T-helper 1 cell treated with Interleukin-12 subunit alpha and Interleukin-12 subunit beta and Interleukin-4 antibody, amounts not matched to agents 30 μg/mL and 1 μg/mL, for 36 hours (primary cell): ENCODE measurements around the gene SNCB.
A peak's percentile ranks its signal among the peaks of the same experiment; 100 is the strongest.

Source experiments
- H3K27ac Mint-ChIP-seq: one replicate; pipeline ENCODE4 v1.8.0; 2021; ENCODE audit warnings: mild to moderate bottlenecking, mixed read lengths
- H3K27me3 Mint-ChIP-seq: one replicate; pipeline ENCODE4 v1.8.0; 2021; ENCODE audit warnings: low read depth, mixed read lengths
- H3K36me3 Mint-ChIP-seq: one replicate; pipeline ENCODE4 v1.8.0; 2021; ENCODE audit warnings: low read depth, mixed read lengths
- H3K4me1 Mint-ChIP-seq: one replicate; pipeline ENCODE4 v1.8.0; 2021; ENCODE audit warnings: low read depth, mixed read lengths
- H3K4me3 Mint-ChIP-seq: one replicate; pipeline ENCODE4 v1.8.0; 2021; ENCODE audit warnings: mild to moderate bottlenecking, moderate library complexity, mixed read lengths
- H3K9me3 Mint-ChIP-seq: one replicate; pipeline ENCODE4 v1.8.0; 2021; ENCODE audit warnings: mixed read lengths

The SNCB gene

DNA sequence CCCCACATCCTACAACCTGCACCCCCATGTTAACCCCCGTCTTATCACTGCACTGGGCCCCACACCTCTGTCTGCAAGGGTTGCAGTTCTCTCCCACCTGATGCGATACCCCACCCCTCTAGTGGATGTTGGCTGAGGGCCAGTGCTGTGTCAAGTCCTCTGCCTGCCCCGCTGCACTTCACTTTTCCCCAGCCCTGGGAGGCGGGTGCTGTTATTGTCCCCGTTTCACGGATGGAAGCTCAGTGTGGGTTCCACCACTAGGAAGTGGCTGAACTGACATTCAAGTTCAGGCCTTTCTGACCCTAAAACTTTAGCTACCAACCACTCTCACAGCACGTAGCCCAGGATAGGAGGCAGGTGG, 3.5 kb downstream of the SNCB start:
- Mint-ChIP-seq H3K4me1 (peaks cover 8% of the 10 kb centered on the region), H3K27ac (no peak overlapping the region), H3K4me3 (no peak overlapping the region), H3K36me3 (no peaks in the 10 kb centered on the region), H3K27me3 (peaks cover 75% of the 10 kb centered on the region), H3K9me3 (no peaks in the 10 kb centered on the region)

DNA sequence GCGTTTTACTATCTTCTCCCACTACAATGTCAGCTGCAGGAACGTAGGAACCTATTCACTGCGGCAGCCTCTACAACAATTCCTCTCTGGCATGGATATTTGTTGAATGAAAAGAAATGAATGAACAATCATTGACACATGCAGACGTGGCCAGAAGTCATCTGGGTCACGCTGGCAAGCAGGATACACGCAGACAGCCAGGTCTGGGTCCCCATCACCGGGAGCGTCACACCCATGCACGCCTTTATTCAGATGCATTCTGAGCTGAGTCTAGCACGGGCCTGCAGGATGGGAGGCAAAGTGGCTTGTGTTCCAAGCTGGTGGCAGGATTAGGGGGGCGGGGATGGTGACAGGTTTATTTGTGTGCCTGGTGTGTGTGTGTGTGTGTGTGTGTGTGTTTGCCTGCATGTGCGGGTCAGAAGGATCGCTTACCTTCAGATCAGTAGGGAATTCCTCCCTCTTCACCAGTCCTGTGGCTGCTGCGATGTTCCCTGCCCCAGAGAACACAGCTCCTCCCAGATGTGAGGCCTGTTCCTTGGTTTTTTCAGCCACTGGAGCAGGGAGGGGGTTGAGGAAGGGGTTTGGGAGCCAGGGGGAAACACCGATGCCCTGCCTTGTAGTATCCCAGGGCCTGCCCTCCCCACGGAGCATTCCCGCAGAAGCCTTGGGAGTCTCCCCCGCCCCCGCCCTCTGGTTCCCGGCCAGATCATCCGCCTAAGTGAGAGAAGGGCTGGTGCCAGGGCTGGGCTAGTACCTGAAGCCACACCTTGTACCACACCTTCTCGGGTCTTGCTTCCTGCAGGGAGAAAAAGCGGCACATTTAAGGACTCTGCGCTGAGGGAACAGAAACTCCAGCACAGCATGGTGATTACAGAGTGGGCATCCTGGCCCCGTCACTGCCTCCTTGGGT, 4.1 kb downstream of the SNCB start:
- peaks cover 8% of the 10 kb centered on the region for H3K4me1 Mint-ChIP-seq
- peaks cover 72% of the 10 kb centered on the region for H3K27me3 Mint-ChIP-seq
- H3K36me3 Mint-ChIP-seq: no peaks in the 10 kb centered on the region
- H3K4me3 Mint-ChIP-seq: no peak overlapping the region
- no peak overlapping the region for H3K27ac Mint-ChIP-seq
- H3K9me3 Mint-ChIP-seq: no peaks in the 10 kb centered on the region

DNA sequence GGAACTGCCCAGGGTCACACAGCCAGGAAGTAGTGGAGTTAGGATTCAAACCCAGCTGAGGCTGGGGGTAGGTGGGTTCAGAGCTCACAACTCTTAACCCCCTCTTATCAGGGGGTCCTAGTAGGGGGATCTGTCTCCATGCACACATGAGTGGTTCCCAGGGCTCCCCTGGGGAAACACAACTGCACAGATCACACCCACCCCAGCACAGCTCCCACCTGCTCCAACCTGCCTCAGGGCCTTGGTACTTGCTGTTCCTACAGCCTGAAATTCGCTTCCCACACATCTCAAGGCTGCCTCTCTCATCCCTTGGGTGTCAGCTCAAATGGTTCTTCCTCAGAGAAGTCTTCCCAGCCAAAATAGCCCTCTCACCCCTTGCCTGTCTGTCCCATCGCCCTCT, 4.8 kb downstream of the SNCB start:
- no peaks in the 10 kb centered on the region for H3K36me3 Mint-ChIP-seq
- H3K27ac Mint-ChIP-seq: no peak overlapping the region
- H3K9me3 Mint-ChIP-seq: no peaks in the 10 kb centered on the region
- H3K4me1 Mint-ChIP-seq: peaks cover 4% of the 10 kb centered on the region
- H3K27me3 Mint-ChIP-seq: peaks cover 71% of the 10 kb centered on the region
- H3K4me3 Mint-ChIP-seq: no peak overlapping the region

DNA sequence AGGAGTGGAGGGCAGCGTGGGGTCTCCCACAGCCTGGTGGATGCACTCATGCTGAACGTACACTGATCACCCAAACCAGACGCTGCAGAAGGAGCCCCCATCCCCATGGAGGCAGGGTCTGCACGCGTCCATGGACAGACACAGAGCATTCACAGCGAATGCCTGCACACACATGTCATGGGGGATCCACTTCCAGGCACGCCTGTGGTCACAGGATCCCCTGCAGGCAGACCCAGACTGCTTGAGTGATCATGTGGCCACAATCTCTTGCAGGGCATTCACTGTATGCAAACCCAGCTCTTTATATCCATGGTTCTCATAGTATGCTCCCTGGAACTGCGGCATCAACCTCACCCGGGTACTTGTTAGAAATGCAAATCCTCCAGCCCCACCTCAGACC, 5.4 kb downstream of the SNCB start:
- no peaks in the 10 kb centered on the region for H3K9me3 Mint-ChIP-seq
- H3K27ac Mint-ChIP-seq: no peak overlapping the region
- H3K4me1 Mint-ChIP-seq: peaks cover 9% of the 10 kb centered on the region
- H3K36me3 Mint-ChIP-seq: peaks cover 2% of the 10 kb centered on the region
- peaks cover 75% of the 10 kb centered on the region for H3K27me3 Mint-ChIP-seq
- no peak overlapping the region for H3K4me3 Mint-ChIP-seq

DNA sequence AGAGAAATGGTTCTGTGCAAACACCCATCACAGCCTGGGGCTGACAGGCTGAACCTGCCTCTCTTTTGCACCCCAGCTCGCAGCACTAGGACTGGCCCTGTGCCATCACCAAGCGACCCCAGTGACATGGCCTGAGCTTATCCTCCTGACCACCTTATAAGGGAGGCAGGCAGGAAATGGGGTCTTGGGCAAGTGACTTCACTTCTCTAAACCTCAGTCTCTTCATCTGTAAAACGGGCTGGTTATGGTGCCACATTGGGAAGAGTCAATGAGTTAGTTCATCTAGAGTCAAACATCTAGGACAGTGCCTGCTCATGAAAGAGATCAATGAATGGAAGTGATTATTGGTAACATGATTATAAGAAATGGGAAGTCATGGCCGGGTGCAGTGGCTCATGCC, 6.2 kb downstream of the SNCB start:
- H3K4me3 Mint-ChIP-seq: no peak overlapping the region
- H3K36me3 Mint-ChIP-seq: peaks cover 2% of the 10 kb centered on the region
- peaks cover 9% of the 10 kb centered on the region for H3K4me1 Mint-ChIP-seq
- H3K27ac Mint-ChIP-seq: no peak overlapping the region
- H3K27me3 Mint-ChIP-seq: peaks cover 67% of the 10 kb centered on the region
- H3K9me3 Mint-ChIP-seq: no peaks in the 10 kb centered on the region

DNA sequence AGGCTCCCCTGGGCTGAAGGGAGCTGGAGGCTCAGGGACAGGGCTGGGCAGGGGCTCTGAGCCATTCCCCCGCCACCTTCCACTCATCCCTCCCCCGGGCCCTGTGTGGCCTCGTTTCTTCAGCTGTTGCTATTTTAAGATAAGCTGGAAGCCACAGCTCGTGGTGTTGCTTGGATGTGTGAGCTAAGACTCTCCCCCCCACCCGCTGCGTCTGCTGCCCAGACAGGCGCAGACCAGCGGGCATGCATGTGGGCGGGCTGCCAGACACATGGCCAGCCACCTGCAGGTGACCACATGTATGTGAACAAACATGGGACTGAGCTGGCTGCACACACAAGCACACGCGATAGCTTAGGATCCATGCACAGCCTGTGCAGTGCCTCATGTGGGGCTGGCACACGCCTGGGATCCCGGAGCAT, 8.7 kb downstream of the SNCB start:
- peaks cover 7% of the 10 kb centered on the region for H3K4me1 Mint-ChIP-seq
- H3K4me3 Mint-ChIP-seq: no peak overlapping the region
- peaks cover 2% of the 10 kb centered on the region for H3K36me3 Mint-ChIP-seq
- no peaks in the 10 kb centered on the region for H3K9me3 Mint-ChIP-seq
- H3K27me3 Mint-ChIP-seq: peaks cover 62% of the 10 kb centered on the region
- no peak overlapping the region for H3K27ac Mint-ChIP-seq

DNA sequence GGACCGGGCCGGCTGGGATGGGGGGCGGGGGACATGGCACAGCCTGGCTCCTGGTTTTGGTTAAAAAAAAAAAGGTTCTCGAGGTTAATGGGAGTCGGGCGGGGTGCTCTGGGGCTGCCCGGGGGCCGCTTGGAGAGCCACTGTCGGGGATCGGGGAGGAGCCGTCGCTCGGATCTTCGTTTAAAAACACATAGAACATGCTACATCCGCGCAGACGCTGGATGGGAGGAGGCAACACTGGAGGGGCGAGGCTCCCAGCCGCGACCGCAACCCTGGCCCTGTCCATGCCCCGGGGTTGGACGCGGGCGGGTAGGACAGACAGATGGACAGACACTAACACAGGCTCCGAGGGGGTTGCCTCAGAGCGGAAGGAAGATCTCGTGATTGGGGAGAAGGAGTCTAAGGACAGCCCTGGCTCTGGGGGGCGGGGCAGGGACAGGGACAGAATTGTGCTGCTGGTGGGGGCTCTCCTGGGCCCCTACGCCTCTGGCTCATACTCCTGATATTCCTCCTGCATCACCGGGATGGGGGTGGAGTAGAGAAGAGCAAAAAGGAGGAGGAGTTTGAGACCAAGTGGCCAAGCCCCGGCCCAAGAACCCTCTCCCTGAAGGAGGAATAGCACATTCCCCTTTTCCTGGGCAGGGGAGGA, 9.9 kb downstream of the SNCB start:
- peaks cover 2% of the 10 kb centered on the region for H3K36me3 Mint-ChIP-seq
- no peaks in the 10 kb centered on the region for H3K9me3 Mint-ChIP-seq
- H3K27ac Mint-ChIP-seq: no peak overlapping the region
- peak overlapping the region; percentile 63 for H3K4me3 Mint-ChIP-seq
- H3K4me1 Mint-ChIP-seq: peaks cover 7% of the 10 kb centered on the region
- H3K27me3 Mint-ChIP-seq: peaks cover 67% of the 10 kb centered on the region

DNA sequence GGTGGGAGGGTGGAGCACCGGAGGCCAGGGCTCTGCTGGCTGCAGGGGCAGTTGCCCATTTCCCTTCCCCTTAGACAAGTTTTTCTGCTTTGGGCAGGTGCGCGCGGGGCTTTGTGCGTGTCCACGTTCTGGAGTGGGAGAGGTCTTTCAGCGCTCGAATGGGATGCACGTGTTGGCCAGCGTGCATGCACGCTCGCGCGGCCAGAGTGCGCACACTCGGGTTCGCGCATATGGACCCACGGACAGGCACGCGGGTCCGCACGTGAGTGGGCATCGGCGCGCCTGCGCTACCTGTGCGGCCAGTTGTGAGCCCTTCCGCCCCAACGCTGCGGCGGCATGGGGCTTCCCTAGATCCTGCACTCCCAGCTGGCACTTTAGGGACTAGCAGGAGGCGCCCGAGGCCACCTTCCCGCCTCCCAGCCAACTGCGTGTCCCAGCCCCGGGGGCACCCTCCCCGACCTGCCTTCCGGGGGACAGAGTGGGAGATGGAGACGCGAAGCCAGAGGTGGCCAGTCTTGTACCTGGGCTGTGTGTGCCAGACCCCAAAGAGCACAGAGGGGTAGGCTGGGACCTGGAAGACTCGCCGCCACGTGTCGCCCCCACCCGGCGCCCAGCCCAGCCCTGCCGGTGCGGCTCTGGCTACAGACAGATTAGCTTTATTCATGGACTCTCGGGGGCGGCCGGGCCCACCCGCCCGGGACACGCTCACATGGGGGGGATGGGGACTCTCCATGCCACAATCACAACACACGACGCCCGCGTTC, 10.6 kb downstream of the SNCB start:
- H3K27me3 Mint-ChIP-seq: peaks cover 69% of the 10 kb centered on the region
- peaks cover 2% of the 10 kb centered on the region for H3K36me3 Mint-ChIP-seq
- no peak overlapping the region for H3K27ac Mint-ChIP-seq
- no peaks in the 10 kb centered on the region for H3K9me3 Mint-ChIP-seq
- H3K4me1 Mint-ChIP-seq: peaks cover 7% of the 10 kb centered on the region
- peak overlapping the region; percentile 63 for H3K4me3 Mint-ChIP-seq

DNA sequence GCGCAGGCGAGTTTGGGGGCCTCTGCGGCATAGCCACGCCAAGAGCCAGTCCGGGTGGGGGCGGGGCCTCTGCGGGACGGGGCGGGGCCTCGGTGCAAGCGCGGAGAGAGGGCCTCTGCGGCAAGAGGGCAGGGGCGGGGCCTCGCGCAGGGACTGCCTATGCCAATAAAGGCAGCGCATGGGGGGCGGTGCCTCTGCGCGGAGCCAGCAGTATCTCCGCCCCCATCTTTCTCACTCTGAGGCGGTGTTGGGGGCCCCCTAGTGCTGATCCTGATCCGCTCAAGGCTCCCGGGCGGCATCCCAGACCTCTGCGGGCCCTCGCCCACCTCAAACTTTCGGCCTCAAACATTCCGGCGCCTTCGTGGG, 11.1 kb downstream of the SNCB start:
- Mint-ChIP-seq H3K36me3 (peaks cover 2% of the 10 kb centered on the region), H3K4me1 (peaks cover 7% of the 10 kb centered on the region), H3K9me3 (no peaks in the 10 kb centered on the region), H3K27me3 (peaks cover 70% of the 10 kb centered on the region), H3K4me3 (peak overlapping the region; percentile 42), H3K27ac (no peak overlapping the region)

DNA sequence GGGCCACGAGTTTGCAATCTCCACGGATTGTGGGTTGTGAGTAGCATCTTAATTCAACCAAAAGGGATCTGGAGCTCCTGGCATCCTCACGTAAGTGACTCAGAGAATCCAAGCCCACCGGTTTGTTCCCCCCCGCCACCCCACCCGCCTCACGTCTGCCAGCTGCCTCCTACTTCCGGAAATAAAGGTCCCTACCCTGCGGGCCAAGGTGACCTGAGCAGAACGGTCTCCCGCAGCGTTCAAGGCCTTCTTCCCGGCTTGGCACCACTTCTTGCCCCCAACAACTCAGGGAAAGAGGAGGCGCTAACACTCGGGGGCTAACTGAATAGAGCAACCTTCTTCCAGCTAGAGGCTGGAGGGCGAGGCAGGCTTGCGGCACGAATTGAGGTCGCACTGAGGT, 11.6 kb downstream of the SNCB start:
- H3K27ac Mint-ChIP-seq: no peak overlapping the region
- H3K27me3 Mint-ChIP-seq: peaks cover 70% of the 10 kb centered on the region
- peaks cover 2% of the 10 kb centered on the region for H3K36me3 Mint-ChIP-seq
- peaks cover 7% of the 10 kb centered on the region for H3K4me1 Mint-ChIP-seq
- H3K9me3 Mint-ChIP-seq: no peaks in the 10 kb centered on the region
- peak overlapping the region; percentile 42 for H3K4me3 Mint-ChIP-seq

DNA sequence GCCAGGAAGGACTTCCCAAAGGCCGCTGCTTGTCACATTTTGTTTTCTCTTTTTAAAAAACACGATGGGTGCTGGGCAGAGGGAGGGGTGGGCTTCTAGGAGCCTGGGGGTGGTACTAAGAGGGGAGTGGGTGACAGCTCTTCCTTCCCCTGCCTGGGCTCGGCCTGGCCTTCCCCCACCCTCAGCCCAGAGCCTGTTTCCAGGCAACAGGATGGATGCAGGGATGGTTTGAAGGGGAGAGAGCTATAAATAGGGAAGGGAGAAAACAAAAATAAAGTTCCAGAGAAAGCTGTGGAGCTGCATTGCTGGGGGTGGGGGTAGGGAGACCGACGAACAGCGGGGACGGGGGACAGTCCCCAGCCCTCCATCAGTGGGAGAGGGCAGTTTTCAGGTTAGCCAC, 13.8 kb downstream of the SNCB start:
- H3K9me3 Mint-ChIP-seq: no peaks in the 10 kb centered on the region
- no peak overlapping the region for H3K27ac Mint-ChIP-seq
- H3K36me3 Mint-ChIP-seq: peaks cover 2% of the 10 kb centered on the region
- H3K27me3 Mint-ChIP-seq: peaks cover 73% of the 10 kb centered on the region
- H3K4me1 Mint-ChIP-seq: peaks cover 7% of the 10 kb centered on the region
- no peak overlapping the region for H3K4me3 Mint-ChIP-seq

DNA sequence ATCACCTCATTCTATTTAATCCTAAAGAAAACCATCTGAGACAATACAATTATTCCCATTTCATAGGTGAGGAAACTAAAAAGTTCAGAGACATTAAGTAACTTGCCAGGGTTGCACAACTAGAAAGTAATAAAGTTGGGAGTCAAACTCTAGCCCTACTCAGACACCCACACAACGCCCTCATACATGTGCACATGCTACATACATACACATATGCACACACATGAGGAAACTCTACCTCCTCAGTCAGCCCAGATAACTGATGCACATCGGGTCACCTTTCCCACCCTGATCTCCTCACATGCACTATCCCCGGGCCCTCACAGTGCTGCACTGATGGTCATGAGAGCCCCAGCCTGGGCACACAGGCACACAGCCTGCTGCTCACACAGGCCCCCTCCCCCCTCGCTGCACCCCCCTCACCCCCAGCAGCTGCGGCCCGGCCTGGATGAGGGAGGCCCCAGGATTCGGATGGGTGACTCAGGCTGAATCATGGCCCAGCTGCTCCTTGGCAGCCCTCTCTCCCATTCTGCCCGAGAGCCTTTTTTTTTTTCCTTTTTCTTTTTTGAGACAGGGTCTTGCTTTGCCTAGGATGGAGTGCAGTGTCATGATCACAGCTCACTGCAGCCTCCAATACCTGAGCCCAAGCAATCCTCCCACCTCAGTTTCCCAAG, 15.4 kb downstream of the SNCB start:
- H3K4me1 Mint-ChIP-seq: peaks cover 3% of the 10 kb centered on the region
- no peak overlapping the region for H3K27ac Mint-ChIP-seq
- no peak overlapping the region for H3K4me3 Mint-ChIP-seq
- no peaks in the 10 kb centered on the region for H3K36me3 Mint-ChIP-seq
- H3K27me3 Mint-ChIP-seq: peaks cover 68% of the 10 kb centered on the region
- H3K9me3 Mint-ChIP-seq: no peaks in the 10 kb centered on the region

DNA sequence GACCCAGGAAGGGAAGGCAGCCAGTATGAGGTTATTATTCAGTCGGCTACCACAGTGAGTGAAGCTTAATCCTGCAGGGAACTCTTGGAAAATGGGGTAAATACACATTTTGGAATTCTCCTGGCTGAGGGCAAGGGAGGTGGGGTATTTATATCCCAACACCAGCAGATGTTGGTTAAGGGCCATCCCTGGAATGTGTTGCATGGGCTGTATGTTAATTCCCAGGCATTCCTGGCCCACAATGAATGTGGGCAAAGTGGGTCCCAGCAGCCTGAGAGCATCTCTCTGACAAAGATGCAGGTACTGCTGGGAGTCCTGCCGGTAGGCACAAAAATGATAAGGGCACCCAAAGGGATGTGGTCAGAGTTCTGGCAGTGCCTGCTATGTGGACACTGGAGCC, 17.5 kb downstream of the SNCB start:
- peaks cover 3% of the 10 kb centered on the region for H3K36me3 Mint-ChIP-seq
- H3K27me3 Mint-ChIP-seq: peaks cover 70% of the 10 kb centered on the region
- no peak overlapping the region for H3K4me3 Mint-ChIP-seq
- no peak overlapping the region for H3K27ac Mint-ChIP-seq
- H3K9me3 Mint-ChIP-seq: no peaks in the 10 kb centered on the region
- peaks cover 15% of the 10 kb centered on the region for H3K4me1 Mint-ChIP-seq

DNA sequence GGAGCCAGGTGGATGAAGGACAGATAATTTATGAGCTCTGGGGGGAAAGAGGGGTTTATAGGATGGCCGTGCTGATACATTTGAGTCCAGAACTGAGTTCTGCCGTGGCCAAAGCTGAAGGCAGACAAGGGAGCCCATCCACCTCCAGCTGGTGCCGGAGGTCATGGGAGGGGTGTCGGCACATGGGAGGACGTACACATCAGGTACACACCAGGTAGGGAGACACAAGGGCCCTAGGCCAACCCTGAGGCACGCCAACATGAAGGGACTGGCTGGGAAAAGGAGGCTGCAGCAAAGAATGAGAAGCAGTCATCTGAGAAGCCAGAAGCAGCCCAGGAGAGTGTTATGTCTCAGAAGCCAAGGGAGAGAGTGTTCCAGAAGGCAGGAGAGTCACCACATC, 18.3 kb downstream of the SNCB start:
- H3K4me1 Mint-ChIP-seq: peaks cover 16% of the 10 kb centered on the region
- H3K4me3 Mint-ChIP-seq: no peak overlapping the region
- H3K36me3 Mint-ChIP-seq: peaks cover 3% of the 10 kb centered on the region
- no peaks in the 10 kb centered on the region for H3K9me3 Mint-ChIP-seq
- peaks cover 62% of the 10 kb centered on the region for H3K27me3 Mint-ChIP-seq
- H3K27ac Mint-ChIP-seq: no peak overlapping the region
